ENCODE data around the gene NCMAP.

GRCh38 chr1:24591781-24592180 is 35.9 kb downstream of the NCMAP start:
- no peak for TF ChIP-seq CTCF (IDR thresholded peaks at IDR 0.05; ENCODE audit: low read length)
- TF ChIP-seq EZH2 (IDR thresholded peaks at IDR 0.05; ENCODE audit: borderline replicate concordance, low read length): no peak
